ENCODE results near the gene ABHD3.

DNA sequence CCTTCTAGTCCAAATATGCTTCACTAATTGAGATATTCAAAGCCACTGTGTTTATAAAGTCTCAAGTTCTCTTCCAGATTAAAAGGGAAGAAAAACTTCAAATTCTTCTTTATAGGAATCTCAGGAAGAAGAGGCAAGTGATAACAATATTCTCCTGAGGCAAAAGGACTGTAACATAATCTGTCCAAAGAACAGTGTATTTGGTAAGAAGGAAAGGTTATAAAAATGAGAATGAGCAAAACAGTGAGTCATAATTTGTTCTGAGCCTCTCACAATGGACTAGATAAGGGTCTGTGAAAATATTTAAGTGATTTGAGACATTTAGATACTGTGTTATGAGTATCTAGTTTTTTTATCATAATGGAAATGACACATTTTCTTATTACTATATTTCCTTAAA is 48.2 kb downstream of the ABHD3 start:
- TF ChIP-seq, protein P1, sequence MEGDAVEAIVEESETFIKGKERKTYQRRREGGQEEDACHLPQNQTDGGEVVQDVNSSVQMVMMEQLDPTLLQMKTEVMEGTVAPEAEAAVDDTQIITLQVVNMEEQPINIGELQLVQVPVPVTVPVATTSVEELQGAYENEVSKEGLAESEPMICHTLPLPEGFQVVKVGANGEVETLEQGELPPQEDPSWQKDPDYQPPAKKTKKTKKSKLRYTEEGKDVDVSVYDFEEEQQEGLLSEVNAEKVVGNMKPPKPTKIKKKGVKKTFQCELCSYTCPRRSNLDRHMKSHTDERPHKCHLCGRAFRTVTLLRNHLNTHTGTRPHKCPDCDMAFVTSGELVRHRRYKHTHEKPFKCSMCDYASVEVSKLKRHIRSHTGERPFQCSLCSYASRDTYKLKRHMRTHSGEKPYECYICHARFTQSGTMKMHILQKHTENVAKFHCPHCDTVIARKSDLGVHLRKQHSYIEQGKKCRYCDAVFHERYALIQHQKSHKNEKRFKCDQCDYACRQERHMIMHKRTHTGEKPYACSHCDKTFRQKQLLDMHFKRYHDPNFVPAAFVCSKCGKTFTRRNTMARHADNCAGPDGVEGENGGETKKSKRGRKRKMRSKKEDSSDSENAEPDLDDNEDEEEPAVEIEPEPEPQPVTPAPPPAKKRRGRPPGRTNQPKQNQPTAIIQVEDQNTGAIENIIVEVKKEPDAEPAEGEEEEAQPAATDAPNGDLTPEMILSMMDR (IDR thresholded peaks at IDR 0.05), result no peak
- no peak for TF ChIP-seq POLR2A (IDR thresholded peaks at IDR 0.05; ENCODE audit: low read depth)
- no peak for TF ChIP-seq POLR2AphosphoS5 (IDR thresholded peaks at IDR 0.05)
- TF ChIP-seq EP300 (IDR thresholded peaks at IDR 0.05), result no peak

Data from esophagus muscularis mucosa (tissue), 4 donors.